WTC11 (cell line): ENCODE measurements around the gene CAMSAP1.

ENCODE experiments used
- TF ChIP-seq, protein P1 (sequence below): fragments of 200-600 bp; IDR thresholded peaks from 2 replicates; pipeline ENCODE4 v1.8.0; 2022; ENCODE audit warnings: antibody characterized with exemption
- TF ChIP-seq, protein P2 (sequence below): sonication (generic); formaldehyde crosslinking; IDR thresholded peaks from 2 replicates; pipeline ENCODE4 v1.8.1; 2023; ENCODE audit warnings: mild to moderate bottlenecking, missing genetic modification reagents, borderline replicate concordance

DNA sequence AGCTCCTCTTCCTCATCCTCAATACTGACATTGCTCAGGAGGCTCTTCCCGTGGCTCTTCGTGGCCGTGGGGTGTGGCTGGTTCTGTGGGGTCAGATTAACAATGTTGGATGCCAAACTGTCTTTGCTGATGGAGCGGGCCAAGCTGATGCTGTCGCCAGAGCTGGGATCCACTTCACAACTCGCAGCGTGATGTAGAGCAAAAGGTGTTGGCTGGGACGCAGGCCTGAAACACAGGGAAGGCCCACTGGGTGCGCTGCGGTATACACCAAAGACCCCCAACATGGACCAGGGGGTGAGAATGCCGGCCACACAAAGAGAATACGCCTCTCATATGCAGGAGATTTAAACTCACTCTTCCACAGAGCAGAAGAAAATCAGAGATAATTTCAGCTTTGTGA is 84.3 kb downstream of the CAMSAP1 start:
- TF ChIP-seq, protein P1, sequence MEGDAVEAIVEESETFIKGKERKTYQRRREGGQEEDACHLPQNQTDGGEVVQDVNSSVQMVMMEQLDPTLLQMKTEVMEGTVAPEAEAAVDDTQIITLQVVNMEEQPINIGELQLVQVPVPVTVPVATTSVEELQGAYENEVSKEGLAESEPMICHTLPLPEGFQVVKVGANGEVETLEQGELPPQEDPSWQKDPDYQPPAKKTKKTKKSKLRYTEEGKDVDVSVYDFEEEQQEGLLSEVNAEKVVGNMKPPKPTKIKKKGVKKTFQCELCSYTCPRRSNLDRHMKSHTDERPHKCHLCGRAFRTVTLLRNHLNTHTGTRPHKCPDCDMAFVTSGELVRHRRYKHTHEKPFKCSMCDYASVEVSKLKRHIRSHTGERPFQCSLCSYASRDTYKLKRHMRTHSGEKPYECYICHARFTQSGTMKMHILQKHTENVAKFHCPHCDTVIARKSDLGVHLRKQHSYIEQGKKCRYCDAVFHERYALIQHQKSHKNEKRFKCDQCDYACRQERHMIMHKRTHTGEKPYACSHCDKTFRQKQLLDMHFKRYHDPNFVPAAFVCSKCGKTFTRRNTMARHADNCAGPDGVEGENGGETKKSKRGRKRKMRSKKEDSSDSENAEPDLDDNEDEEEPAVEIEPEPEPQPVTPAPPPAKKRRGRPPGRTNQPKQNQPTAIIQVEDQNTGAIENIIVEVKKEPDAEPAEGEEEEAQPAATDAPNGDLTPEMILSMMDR, result no peak
- TF ChIP-seq, protein P2, sequence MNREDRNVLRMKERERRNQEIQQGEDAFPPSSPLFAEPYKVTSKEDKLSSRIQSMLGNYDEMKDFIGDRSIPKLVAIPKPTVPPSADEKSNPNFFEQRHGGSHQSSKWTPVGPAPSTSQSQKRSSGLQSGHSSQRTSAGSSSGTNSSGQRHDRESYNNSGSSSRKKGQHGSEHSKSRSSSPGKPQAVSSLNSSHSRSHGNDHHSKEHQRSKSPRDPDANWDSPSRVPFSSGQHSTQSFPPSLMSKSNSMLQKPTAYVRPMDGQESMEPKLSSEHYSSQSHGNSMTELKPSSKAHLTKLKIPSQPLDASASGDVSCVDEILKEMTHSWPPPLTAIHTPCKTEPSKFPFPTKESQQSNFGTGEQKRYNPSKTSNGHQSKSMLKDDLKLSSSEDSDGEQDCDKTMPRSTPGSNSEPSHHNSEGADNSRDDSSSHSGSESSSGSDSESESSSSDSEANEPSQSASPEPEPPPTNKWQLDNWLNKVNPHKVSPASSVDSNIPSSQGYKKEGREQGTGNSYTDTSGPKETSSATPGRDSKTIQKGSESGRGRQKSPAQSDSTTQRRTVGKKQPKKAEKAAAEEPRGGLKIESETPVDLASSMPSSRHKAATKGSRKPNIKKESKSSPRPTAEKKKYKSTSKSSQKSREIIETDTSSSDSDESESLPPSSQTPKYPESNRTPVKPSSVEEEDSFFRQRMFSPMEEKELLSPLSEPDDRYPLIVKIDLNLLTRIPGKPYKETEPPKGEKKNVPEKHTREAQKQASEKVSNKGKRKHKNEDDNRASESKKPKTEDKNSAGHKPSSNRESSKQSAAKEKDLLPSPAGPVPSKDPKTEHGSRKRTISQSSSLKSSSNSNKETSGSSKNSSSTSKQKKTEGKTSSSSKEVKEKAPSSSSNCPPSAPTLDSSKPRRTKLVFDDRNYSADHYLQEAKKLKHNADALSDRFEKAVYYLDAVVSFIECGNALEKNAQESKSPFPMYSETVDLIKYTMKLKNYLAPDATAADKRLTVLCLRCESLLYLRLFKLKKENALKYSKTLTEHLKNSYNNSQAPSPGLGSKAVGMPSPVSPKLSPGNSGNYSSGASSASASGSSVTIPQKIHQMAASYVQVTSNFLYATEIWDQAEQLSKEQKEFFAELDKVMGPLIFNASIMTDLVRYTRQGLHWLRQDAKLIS (CRISPR knock-in tag), result no peak
